GM19372 (cell line): Measurements from ENCODE around the gene NOL4L.
A peak's percentile ranks its signal among the peaks of the same experiment; 100 is the strongest.

Source experiments
- ATAC-seq: cut with Tn5 transposase; IDR thresholded peaks from one replicate; pipeline ENCODE4 v1.9.1; 2021; ENCODE audit warnings: mild to moderate bottlenecking, low read depth, moderate library complexity; ENCODE audit not compliant: unreplicated experiment

The NOL4L gene

DNA sequence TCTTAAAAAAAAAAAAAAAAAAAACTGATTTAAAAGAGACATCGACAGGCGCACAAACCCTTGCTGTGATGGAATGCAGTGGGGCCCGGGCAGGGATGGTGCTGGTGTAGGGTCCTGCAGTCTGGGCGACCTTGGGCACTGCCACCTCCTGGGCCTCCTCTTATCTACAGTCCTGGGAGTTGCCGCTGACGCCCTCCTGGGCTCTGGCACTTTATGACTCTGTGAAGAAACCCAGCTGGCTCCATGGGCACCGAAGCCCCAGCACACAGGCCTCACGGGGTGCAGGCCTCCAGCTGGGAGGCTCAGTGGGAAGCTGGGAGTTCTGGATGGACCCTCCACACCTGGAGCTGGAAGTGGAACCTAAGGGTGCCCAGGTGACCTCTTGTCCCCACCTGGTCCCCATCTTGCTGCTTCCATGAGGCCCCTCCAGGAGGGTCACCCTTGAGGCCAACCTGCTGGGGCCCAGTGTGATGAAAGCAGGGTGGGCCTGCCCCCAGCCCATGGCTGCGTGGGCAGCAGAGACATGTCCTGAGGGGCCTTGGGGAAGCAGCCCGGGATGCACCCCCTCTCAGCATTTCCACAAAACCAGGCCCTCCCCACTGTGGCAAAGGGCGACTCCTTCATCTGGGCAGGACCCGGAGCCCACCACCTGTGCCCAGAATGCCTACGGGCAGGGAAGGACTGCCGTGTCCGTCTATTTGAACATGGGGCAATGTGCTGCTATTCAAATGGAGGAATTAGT is 122.1 kb downstream of the NOL4L start:
- ATAC-seq: no peak

DNA sequence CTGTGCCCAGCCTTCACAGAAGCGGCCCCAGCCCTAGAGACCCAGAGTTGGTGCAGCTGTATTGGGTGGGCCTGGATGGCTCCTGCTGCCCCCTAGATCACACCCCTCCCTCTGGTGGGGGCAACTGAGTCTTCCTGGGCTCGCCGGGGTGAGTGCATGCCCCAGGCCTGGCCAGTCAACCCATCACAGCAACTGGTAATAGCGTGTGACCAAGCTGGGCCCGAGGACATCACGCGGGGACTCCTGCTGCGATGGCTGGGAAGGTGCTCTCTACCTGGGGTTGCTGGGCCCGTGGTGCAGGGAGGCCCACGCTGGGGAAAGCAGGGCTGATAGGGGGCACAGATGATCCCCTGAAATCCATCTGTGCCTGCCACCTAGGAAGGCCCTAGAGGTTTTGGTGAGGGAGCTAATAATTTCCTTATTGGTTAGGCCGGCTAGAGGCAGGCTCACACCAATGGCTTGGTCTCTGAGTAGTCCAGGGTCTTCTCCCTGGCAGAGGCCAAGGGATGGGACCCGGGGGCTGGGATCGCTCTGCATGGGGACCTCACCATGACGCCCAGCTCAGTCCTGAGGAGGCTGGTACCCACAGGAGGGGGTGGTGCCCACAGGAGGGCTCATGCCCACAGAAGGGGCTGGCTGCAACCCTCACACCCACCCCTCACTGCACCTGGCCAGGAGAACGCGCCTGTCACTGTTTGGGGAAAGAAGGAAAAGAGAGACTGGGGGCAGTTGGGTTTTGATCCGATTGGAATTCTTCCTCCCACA is 123.1 kb downstream of the NOL4L start:
- ATAC-seq: no peak

DNA sequence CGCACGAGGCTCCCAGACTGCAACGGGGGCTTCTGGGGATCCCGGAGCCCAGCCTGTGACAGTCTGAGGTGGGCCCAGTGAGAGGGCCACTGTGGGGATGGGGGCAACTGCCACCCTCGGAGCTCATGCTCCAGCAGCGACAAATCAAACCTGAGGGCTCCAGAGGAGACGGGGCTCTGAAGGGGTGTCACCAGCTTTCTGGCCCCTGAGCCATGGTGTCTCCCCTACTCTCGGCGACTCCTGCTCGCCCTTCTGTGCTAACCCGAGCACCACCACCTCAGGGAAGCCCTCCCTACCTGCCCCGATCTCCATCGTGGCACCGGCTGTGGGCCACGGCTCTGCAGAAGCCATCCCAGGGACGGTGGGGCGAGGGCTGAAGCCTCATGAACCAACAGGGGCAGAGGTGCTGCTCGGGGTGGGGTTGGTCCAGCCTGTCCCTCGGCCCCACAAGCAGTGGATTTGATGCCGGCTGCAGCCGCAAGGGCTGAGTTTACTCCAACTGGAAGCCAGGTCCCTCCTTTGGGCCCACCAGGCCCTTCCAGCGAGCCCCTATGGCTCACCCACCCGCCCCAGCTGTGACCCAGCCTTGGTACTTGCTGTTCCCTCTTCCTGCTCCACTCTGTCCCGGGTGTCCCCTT is 124.3 kb downstream of the NOL4L start:
- no peak for ATAC-seq

DNA sequence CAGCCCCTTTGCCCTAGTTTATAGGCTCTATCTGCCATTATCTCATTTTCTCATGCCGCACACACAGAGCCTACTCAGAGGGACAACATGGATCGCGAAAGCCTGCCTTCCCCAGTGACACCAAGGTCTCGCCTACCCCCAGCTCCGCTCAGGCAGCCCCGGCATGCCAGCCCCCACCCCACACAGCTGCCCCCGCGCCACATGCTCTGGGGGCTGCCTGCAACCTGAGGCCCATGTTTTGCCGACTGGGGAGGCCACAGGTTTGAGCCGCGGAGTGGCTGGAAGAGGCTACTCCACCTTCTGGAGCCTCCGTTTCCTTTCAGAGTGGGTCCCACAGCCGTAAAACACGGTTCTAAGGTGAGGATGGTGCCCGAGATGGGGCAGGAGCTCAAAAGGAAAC is 124.9 kb downstream of the NOL4L start:
- no peak for ATAC-seq

DNA sequence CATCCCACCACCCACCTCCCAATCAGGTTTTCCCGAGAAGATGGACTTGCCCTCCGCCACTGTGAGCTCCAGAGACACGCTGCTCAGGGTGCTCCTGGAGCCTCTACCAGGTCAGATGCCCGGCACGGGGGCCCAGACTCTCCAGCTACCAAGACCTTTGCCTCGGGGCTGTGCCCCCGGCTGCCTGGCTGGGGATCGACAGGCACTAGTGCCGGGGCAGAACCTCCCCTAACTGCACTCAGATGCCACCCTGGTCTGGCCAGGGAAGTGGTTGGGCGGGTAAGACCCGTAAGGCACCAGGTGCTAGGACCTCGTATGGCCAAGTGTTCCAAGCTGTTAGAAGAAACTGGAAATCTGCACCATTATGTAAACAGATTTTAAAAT is 126.3 kb downstream of the NOL4L start:
- no peak for ATAC-seq

DNA sequence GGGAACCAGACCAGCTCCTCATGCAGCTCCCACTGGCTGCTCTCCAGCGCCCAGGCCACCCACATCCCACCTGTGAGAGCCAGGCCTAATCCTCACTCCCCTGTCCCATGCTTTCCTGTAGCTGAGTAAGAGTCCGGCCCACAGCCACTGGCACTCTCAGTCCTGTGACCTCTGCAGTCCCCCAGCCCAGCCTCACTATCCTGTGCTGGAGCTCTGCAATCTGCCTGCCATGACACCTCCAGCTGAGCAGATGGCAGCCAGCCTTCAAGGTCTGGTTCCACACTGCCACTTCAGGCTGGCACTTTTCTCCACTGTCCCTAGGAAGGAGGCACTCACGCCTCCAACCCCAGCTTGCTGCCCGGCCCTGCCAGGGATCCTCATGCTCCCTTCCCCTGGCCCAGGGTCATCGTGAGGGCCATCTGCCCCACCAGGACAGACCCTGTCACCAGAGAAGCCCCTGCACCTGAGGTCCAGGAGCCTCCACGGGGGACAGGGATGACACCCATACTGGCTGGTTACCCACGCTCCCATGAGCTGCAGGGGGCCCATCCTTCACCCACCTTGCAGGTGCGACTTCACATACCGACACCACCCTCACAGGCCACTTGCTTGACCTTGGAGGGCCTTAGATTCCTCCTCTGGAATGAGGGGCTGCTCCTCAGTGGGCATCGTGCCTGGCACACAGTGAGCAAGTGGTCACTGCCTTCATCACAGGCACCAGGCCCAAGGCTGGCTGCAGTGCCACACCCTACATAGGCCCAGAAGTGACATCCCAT is 126.9 kb downstream of the NOL4L start:
- no peak for ATAC-seq

DNA sequence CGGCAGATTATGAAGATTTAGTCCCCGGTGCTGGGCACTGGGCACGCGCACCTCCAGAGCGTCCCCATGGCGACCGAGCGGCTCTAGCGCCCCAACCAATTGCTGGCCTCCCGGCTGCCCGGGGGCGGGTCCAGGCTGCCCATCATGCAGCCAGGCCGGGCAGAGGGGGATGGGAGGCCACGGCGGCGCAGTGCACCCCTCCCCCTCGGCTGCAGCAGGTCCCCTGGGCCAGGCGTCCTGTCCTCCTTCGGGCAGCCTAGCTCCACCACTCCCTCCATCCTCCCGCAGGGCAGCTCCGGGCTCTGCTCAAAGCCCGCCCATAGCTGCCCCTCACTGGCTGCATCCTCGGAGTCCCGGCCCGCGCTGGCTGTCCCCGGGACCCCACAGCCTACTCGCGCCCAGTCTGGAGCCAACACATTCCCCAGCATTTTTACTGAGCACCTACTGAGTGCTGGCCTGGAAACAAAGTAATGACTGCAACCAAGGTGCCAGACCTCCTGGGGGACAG is 127.6 kb downstream of the NOL4L start:
- peak; percentile 74 for ATAC-seq

DNA sequence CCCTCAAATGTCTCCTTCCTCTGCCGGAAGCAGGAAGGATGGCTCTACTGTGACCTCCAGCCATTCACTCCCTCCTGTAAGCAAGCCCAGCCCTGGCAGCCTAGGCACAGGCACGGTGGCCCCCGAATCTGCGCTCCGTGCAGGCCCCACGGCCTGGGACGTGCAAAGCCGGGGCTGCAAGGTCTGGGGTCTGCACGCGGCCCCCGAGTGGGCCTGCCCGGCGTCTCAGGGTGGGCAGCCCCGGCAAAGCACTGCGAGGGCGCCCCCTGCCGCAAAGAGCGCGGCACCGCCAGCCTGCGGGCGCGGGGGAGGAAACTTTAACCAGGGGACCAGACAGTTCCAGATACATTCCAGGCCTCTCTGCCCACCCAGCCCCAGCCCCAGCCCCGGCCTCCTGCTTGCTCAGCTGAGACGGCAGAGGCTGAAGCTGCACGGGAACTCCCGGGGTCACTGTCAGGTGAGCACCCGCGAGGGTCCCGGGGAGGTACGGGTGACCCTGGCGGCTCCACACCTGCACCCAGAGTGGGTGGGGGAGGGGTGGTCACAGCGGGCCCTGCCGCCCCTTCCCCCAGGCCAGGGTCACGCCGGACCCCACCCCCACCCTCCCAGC is 128.2 kb downstream of the NOL4L start:
- ATAC-seq: peak; percentile 38

DNA sequence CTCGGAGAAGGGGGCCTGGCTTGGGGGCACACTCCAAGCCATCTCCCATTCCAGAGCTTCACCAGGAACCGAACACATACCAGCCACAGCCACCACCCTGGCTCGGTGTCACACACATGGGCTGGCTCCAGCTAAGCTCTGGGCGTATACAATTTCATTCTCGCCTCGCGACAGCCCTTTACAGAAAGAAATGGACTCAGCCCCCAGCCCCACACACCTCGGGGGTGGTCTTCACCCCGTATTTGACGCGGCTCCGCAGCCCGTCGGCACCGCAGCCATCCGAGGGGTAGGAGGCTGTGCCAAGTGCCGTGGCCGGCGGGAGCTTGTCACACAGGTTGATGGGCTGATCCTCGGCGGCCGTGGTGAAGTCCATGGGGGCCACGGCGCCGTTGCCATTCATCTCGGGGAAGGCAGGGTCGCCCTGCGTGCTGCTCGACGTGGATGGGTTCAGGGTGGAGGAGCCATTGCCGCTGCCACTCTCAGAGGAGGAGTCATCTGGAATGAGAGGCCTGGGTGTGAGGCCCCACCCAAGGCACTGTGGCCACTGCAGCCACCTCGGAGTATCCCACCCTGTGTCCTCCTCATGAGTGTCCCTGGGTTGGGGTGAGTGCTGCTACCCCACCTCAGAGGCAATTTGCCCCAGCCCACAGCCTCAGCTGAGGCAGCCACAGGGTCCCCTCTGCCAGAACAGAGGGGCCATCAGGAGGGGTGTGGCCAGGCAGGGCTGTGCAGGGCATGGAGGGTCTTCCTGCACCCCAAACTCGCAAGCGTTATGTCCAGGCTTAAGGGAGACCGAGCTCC is 129.0 kb downstream of the NOL4L start:
- no peak for ATAC-seq

DNA sequence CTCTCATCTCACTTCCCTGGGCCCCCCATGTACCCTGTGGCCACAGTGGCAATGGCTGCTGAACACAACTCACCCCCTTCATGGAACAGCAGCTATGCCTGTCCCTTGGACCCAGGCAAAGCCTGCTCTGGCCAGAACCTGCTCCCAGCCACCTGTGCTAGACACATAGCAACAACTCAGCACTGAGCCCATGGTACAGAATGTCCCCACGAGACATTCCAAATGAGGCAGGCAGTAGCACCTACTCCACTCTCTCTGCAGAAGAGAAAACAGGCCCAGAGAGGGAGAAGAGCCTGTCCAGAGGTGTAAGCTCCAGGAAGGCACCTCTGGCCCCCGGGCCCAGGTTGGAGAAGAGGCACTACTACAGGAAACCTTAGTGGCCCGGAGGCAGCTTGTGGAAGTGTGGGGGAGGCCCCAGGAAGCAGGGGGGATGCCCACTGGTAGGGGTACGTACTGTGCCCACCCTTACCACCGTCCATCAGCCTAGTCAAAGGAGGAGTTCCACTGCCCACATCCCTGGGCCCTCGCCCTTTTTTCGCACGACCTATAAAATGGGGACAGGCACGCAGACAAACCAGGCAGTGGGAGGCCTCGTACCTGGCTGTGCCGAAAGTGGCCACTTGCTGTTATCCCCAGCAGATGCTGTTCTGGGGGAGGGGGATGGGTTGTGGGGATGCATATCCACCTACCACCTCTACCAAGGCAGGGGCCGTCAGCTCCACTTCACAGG is 129.8 kb downstream of the NOL4L start:
- no peak for ATAC-seq

DNA sequence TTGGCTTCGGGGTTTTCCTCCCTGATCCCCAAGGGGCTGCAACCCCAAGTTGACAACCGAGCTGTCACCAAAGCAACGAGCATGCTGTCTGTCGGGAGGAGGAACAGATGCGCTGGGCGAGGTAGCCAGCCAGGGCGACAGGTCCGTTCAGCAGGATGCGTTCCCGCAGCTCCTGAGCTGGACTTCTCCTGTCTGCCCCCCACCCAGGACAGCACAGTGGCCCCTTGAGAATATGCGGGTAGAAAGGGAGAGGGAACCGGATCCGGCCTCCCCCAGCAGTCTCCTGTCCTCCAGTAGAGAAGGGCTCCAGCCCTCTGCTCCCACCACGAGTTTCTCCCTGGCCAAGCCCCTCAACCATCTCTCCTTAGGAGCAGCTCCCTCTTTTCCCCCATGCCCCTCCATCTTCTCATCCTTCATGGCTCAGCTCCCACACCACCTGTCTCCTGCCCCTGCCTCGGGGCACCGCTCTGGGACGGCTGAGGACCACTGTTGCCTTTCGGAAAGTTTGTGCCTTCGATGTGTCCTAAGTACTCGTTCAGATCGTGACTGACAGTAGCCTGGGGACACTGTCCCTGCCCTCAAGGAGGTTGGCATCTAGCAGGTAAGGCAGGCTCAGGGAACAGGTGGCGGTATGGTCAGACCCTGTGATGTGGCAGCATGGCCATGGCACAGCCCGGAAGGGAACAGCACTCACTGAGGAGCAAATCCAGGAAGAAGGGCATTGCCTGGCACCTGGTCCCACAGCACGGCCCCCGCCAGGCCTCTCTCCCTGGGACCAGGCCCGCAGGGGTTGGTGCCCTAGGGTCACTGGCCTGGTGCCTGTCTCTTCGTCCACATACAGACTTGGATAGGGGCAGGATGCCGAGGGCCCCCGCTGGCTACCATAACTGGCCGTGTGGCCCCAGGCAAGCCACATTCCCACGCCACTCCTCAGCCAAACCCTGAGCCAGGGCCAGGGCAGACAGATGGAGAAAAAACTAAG is 130.7 kb downstream of the NOL4L start:
- ATAC-seq: no peak

DNA sequence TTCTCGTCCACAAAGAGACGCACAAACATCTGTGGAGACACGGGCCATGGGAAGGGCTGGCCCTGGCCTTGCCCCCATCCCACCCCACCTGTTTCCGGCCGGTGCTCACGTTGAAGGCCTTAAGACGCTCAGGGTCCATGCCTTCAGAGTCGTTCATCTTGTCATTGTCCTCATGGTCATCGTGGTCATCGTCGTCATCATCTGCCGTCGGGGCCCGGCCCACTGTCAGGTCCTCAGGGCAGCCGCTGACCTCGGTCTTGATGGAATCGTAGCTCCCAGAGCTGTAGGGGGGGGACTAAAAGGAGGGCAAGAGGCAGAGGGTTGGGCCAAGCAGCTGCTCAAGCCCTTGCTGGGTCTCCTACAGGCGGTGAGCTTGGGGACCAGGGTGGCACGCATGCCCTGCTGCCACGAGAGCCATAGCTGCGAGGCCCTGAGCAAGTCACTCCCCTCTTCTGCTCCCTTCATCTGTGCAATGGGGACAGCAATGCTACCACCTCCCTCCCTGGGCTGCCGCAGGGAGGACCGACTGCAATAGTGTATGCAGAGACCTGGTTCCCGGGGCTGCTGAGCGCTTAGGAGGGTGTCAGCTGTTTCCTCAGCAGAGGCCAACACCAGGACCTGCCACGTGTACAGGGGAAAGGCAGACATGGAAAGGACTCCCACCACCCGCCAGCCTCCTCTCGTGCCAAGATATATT is 131.5 kb downstream of the NOL4L start:
- no peak for ATAC-seq

DNA sequence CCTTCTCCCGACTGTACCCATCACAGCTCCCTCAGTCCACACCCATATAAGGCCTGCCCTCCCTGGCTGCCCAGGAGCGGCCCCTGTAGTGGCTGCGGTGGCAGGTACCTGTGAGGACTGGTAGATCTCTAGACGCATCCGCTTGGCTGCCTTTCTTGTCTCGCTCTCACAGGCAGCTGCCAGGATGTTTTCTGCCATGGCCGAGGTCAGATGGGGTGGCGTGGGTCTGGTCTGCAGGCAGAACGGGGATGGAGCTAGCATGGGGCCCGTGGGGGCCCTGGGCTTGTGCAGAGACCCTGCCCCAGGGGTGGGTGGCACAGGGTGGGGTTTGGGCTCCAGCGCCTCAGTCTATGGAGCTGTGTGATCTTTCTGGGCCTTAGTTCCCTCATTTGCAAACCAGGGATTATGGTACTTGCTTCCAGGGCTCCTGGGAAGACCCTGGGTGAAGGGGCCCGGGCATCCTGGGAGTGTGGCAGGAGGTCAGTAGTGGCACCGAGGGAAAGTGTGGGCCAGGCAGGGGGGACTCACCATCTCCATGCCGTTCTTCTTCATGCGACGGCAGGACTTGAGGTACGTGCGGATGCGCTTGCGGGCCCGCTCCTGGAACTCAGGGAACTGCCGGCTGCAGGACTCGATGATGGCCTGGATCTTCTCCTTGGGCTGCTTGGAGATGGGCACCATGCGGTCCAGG is 132.2 kb downstream of the NOL4L start:
- no peak for ATAC-seq

DNA sequence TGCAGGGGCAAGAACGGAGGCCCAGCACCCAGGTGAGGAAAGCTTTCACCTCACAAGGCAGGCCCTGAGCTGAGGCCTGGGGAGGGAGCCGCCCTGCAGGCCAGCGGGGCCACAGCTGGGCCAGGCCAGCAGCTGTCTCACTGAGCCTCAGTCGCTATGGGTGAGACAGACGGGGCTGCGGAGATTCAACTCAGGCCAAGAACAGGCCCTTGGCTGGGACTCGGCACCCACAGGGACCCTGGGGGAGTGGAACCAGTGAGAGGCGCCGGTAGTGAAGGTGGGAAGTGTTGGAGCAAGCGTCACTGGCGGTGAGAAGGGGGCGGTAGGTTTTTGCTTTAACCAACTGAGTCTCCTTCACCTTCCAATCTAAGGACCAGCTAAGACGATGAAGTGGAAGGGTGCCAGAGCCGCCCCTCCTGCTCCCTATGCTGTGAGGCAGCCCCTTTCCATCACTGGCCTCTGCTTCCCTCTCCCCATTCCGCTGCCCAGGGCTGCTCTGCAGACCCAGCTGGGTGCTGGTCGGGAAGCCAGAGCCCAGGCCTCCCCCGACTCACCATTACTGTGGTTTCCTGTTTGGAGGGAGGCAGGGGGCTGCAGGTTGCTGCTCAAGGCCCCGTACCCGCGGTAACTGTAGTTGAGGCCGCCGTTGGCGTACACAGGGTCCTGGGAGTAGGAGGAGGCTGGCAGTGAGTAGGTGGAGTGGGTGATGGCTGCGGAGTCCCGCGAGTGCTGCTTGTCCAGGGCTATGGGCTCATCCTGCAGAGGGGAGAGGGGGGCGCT is 133.3 kb downstream of the NOL4L start:
- ATAC-seq: no peak

DNA sequence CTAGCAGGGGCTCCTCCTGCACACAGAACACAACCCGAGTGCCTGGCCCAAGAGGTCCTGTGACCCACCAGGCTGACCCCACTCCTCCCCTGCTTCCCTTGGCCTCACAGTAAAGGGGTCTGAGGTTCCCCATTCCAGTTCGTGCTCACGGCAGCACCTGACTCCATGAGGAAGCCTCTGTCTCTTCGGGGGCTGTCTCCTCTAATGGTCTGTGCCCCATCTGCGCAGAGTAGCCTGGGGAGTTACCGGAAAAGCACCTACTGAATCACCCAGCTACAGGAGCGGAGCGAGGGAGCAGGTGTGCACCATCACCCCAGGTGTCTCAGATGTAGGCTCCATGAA is 133.8 kb downstream of the NOL4L start:
- ATAC-seq: no peak
